Ishikawa (cell line): ENCODE data around the gene ANKRD31.

ENCODE experiments used
- CEBPB ChIP-seq: IDR thresholded peaks from 2 replicates; pipeline ENCODE4 v1.6.1; 2012
- CREB1 ChIP-seq: IDR thresholded peaks from 2 replicates; pipeline ENCODE4 v1.6.1; 2012; ENCODE audit warnings: low read depth
- EGR1 ChIP-seq: IDR thresholded peaks from 2 replicates; pipeline ENCODE4 v1.6.1; 2012
- EP300 ChIP-seq: IDR thresholded peaks from 2 replicates; pipeline ENCODE4 v1.6.1; 2012; ENCODE audit warnings: borderline replicate concordance
- FOXM1 ChIP-seq: IDR thresholded peaks from 2 replicates; pipeline ENCODE4 v1.6.1; 2012; ENCODE audit warnings: low read depth, borderline replicate concordance
- MAX ChIP-seq: IDR thresholded peaks from 2 replicates; pipeline ENCODE4 v1.6.1; 2012
- NFIC ChIP-seq: IDR thresholded peaks from 2 replicates; pipeline ENCODE4 v1.6.1; 2012
- RAD21 ChIP-seq: IDR thresholded peaks from 2 replicates; pipeline ENCODE4 v1.6.1; 2012; ENCODE audit warnings: low read depth
- REST ChIP-seq: IDR thresholded peaks from 2 replicates; pipeline ENCODE4 v1.6.1; 2012; ENCODE audit warnings: low read depth, mild to moderate bottlenecking
- TAF1 ChIP-seq: IDR thresholded peaks from 2 replicates; pipeline ENCODE4 v1.6.1; 2012; ENCODE audit warnings: low read depth, mild to moderate bottlenecking
- TEAD4 ChIP-seq: IDR thresholded peaks from 2 replicates; pipeline ENCODE4 v1.6.1; 2012
- YY1 ChIP-seq: IDR thresholded peaks from 2 replicates; pipeline ENCODE4 v1.6.1; 2012; ENCODE audit warnings: low read depth
- ZBTB7A ChIP-seq: IDR thresholded peaks from 2 replicates; pipeline ENCODE4 v1.6.1; 2012; ENCODE audit warnings: low read depth

- TF ChIP-seq EP300 (no peak), RAD21 (no peak), REST (no peak), NFIC (no peak), TAF1 (no peak), YY1 (no peak), TEAD4 (no peak), EGR1 (no peak), CREB1 (no peak), FOXM1 (no peak), CEBPB (no peak), MAX (no peak), ZBTB7A (no peak)
Observed at GRCh38 chr5:75192264-75192663, 44.4 kb downstream of the ANKRD31 start.
